Eye (tissue), 1 donor: ENCODE measurements around the gene TBC1D14.
"Not testable (repeated sequence)": the region's sequence is repeated elsewhere in the genome, so short reads cannot be mapped to it uniquely, and the experiment has no call there.

Source experiments
- DNase-seq: peaks from one replicate; pipeline ENCODE4 v3.0.0-alpha.2; 2015

The TBC1D14 gene

DNA sequence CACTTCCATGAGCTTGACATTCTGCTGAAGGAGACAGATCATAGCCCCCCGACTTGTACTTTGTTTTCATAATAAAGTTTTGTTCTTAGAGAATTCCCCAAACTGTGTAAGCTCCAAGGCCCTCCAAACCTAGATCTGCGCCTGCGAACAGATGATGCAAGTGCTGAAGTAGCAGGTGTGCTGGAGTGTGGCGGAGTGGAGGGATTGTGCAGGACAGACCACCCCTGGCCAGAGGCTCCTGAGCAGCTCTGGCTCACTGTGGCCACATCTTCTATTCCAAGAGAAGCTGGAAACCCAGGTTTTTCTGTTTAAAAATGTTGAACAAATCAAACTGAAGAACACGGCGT lies 46.4 kb downstream of the TBC1D14 start:
- DNase-seq: no peak

- DNase-seq: no peak
These were observed 47.0 kb downstream of the TBC1D14 start for GRCh38 chr4:6956434-6957147.

DNA sequence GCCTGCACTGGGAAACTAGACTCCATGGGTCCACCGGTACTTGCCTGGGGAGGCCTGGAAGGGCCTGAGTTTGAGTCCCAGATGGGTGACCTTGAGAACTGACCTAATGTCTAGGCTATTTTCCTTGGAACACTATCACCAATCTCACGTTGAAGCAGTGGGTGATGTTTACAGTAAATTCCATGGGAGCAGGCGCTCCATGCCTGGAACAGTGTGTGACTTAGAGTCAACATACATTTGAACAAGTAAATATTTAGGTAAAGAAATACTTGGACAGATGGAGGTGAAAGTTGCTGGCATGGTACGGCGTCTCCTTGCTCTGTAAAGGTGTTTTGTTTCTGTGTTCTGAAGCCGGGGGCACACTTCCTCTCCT lies 47.5 kb downstream of the TBC1D14 start:
- DNase-seq: no peak

- no peak for DNase-seq
These were observed 48.4 kb downstream of the TBC1D14 start for GRCh38 chr4:6957994-6958393.

DNA sequence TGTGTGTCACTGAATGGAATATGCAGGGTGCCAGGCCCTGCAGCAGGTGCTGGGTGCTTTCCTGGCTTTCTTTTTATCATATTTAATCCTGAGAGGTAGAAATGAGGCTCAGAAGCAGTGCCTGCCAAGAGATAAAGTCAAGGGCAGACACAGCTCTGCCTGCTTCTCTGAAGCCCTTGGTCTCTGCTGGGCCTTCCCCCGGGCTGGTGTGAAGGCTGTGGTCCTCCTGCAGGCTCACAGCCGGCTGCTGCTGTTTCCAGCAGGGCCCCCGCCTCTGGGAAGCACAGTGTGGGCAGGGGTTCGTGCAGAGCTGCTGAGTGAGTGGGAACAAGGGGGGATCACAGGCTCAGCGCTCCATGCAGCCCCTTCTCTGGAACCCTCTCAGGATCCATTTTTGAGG lies 49.6 kb downstream of the TBC1D14 start:
- no peak for DNase-seq

GRCh38 chr4:6960154-6960553 lies 50.5 kb downstream of the TBC1D14 start:
- no peak for DNase-seq

DNA sequence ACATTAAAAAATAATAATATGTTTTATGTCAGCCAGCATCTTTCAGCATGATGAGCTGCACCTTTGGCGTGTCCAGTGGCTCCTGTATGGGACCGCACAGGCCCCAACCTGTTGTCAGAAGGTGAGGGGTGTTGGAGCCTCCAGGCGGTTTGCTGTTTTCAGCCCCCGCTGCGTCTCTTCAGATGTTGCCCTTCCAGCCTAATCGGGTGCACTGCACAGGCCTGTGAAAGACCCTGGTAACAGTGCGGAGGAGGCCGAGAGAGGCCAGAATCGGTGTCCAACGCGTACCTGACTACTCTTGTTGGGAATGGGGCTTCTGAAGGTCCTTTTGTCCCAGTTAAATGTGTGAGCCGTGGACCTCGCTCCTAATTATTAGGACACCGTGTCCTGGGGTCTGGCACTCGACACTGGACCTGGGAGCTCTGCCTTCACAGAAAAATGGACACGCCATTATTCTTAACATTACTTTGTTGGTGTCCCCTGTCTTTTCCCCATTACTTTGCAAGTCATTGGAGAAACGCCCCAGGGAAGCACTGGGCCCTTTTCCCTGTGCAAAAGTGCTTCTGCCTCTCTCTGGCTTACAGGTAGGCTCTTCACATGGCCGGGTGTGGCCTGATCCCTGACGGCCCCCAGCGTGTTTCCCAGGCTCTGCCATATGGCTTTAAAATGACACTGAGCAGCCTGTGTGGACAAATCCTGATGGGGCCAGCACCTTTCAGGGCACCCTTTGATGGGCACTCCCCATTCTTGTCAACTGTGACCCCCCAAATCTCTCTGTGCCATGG lies 51.2 kb downstream of the TBC1D14 start:
- no peak for DNase-seq

DNA sequence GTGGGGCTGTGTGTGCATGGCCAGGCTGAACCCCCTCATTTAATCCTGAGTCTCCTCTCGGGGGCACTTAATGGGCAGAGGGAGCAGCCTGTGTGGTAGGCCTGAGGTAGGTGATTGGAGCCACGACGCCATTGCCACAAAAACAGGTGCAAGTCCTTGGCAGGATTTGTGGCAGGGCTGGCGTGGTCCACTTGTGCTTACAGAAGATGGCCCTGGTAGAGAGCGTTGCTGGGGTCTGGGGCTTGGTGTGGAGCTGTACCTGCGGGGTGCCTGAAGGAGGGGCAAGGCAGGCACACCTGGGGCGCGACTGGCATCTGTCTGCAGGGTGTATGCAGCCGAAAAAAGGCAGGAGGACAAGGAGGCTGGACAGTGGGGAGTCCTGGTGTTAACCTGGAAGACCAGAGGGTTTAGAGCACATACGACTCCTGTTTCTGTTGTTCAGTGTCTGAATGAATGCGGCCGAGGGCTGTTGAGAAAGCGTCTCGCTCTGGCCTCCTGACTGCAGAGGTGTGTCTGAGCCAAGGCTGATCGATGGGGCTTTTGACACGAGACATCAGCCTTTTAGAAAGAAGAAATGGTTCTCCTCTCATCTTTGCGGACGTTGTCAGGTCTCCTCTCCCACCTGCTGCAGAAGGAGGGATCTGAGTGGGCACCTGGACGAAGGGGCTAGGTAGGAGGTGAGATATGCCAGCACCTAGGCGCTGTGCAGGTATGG lies 52.0 kb downstream of the TBC1D14 start:
- peak; percentile 27 for DNase-seq

GRCh38 chr4:6962211-6963041 lies 52.8 kb downstream of the TBC1D14 start:
- DNase-seq: peak; percentile 82

DNA sequence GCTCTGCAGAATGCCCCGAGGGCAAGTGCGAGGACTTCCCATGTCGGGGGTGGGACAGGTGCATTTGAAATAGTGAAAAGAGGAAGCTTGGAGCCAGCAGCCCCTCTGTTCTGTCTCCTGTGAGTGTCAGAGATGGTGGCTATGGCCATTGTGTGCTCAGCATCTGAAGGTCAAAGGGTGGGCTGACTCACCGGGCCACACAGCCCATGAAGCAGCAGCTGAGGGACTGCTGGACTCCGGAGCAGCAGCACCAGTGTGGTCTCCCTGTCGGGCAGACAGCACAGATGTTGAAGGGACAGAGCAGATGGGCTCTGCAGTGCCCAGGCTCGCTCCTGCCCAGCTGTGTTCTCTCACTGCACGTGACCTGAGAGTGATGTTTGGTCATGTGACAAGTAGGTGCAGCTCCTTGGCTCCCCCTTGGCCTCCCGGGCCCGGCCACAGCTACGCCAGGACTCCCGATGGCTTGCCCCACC lies 53.5 kb downstream of the TBC1D14 start:
- peak; percentile 55 for DNase-seq

DNA sequence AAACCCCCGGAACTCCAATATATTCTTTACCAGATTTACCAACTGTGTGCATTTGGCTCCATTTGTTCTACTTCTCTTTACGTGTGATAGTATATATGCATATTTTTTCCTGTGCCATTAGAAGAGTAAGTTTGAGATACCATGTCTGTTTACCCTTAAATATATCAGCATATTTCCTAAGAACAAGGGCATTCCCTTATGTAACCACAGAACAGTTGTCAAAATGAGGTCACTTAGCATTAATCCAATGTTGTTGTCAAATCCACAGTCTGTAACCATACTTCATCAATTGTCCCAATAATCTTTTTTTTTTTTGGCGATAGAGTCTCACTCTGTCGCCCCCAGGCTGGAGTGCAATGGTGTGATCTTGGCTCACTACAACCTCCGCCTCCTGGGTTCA lies 55.2 kb downstream of the TBC1D14 start:
- no peak for DNase-seq

DNA sequence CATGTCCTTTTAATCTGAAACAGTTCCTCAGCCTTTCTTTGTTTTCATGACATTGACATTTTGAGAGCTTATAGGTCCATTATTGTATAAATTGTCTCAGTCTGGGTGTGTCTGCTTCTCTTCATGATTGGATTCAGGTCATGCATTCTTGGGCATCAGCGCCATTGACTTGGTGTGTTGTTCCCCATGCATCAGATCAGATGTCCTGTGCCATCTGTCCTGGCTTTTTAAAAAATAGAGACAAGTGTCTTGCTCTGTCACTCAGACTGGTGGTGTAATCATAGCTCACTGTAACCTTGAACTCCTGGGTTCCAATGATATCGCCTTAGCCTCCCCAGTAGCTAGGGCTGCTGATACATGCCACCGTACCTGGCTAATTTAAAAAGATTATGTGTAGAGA lies 55.7 kb downstream of the TBC1D14 start:
- peak; percentile 53 for DNase-seq

DNA sequence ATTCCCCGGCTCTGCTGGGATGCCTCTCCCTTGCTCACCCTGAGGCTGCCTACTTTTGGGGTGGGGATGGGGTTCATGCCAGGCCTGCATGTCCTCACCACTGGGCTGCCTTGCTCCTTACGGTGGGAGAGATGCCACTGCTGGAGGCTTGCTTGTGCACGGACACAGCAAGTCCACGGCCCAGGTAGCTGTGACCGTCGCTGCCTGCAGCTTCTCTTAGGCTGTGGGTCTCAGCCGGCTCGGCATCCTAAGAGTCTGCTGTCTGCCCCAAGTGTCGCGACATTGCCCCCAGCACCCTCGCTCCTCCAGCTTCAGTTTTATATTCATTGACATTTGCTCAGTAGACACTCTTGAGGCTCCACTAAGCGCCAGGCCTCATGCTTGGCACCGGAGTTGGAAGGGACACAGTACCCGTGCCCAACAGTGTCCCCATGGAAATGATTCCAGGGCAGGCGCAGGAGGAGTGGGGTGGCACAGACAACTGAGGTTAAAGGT lies 58.3 kb downstream of the TBC1D14 start:
- no peak for DNase-seq

DNA sequence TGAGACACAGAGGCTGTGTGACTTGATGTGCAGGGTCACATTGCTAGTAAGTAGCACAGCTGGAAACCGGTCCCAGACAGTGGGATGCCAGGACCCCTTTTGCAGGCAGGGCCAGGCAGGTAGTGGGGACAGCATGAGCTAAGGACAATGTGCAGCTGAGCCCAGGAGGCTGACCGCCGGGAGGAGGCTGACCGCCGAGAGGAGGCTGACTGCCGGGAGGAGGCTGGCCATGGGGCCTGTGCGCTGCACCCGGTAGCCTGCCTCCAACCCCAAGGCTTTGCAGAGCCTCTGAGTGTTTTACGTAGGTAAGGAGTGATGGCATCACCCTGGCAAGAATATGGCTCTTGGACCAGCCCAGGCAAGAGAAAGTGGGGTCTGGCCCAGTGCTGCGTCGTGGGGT lies 58.9 kb downstream of the TBC1D14 start:
- DNase-seq: no peak

GRCh38 chr4:6969826-6970800 lies 60.5 kb downstream of the TBC1D14 start:
- DNase-seq: no peak

DNA sequence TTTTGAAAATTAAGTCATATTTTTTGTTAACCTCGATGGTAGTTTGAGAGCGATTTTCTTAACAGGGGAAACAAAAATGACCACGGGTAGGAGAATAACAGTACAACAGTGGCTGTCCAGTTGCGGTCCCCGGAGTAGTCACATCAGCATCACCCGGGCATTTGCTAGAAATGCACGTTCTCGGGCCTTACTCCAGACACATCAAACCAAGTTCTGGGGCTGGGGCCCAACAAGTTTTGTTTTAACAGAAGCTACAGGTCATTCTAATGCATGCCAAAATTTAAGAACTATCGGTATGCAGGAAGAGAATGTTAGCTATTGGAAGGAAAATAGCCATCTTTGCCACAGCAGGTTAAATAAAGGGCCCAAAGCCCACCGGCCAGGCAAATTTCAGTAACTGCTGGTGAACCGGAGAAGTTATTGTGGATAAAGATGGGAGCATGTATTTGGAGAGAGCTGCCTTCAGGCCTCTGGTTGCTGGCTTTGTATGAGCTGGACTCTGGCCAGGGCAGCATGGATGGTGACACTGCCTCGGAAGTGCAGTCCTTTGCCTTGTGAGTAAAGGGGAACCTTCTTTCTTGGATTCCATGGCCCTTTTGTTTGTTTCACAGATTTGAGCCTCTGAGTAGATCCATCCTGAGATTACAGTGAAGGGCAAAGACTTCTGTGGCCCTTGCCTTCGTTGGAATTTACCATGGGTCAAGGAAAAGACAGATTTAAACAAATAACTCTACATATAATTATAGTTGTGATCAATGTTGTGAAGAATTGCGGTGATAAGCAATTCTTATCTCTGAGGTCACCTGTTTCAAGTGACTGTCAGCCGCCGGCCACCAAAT lies 62.1 kb downstream of the TBC1D14 start:
- no peak for DNase-seq

DNA sequence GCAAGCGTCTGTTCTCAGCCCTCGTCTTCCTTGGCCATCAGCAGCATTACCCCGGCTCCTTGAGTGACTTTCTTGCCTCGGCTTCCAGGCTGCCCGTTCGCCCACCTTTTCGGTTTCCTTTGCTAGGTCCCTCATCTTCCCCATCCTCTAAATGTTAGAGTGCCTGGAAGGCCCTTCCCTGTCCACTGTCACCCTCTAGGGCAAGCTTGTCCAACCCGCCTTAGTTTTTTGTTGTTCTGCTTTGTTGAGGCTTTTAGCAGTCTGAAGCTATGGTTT lies 62.7 kb downstream of the TBC1D14 start:
- no peak for DNase-seq

DNA sequence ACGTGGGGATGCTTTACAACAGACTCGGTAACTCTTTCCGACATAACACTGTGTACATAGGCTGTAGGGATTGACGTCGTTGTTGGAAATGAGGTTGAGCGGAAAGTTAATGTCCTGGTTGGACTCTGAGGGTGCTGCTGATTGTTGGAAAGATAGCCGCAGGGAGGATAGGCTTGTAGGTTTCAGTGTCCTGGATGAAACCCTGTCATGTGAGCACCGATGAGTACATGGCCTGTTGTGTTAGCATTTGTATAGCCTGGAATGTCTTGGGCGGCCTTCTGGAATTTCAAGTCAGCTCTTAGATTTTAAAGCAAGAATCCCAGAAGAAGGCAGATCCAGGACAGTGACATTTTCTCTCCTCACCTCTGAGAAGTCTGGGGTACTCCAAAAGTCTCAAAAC lies 63.3 kb downstream of the TBC1D14 start:
- no peak for DNase-seq

- peak; percentile 95 for DNase-seq
These were observed 64.7 kb downstream of the TBC1D14 start for GRCh38 chr4:6974138-6974848.

GRCh38 chr4:6977846-6978245 lies 68.2 kb downstream of the TBC1D14 start:
- not testable (repeated sequence) for DNase-seq
